Adipose tissue (tissue), 3 donors: ENCODE data around the gene TTC39C. TPM values are rescaled to one million over a fixed set of nuclear protein-coding genes. Genes with fewer than 3 reads are reported as not detected.

ENCODE experiments used
- H3K27ac ChIP-seq: one replicate; pipeline ENCODE4 v1.5.1; 2013; ENCODE audit warnings: low read depth, low read length
- WGBS, 3 donors: extraction: QIAGEN DNeasy Blood & Tissue Kit; methylation state at CpG; one replicate each; pipeline ENCODE4 v1.1.7; 2013; 5-methylcytosine and 5-hydroxymethylcytosine counted together
- polyA plus RNA-seq, 3 donors: library from polyadenylated mRNA; stranded (reverse); fragments of 200-250 nt; gene quantifications; one replicate each; pipeline ENCODE4 v1.2.3, GENCODE V29; 2013
- donor health status: healthy with polysubstance abuse.
- donor health status: Bipolar disorder and iron deficiency.
- donor health status: healthy.

The TTC39C gene
- polyA plus RNA-seq, result 10 to 100 TPM in 2 of 3 donors, 1 to 10 TPM in 1; 9.6 to 27.2 (median 20.7) TPM

DNA sequence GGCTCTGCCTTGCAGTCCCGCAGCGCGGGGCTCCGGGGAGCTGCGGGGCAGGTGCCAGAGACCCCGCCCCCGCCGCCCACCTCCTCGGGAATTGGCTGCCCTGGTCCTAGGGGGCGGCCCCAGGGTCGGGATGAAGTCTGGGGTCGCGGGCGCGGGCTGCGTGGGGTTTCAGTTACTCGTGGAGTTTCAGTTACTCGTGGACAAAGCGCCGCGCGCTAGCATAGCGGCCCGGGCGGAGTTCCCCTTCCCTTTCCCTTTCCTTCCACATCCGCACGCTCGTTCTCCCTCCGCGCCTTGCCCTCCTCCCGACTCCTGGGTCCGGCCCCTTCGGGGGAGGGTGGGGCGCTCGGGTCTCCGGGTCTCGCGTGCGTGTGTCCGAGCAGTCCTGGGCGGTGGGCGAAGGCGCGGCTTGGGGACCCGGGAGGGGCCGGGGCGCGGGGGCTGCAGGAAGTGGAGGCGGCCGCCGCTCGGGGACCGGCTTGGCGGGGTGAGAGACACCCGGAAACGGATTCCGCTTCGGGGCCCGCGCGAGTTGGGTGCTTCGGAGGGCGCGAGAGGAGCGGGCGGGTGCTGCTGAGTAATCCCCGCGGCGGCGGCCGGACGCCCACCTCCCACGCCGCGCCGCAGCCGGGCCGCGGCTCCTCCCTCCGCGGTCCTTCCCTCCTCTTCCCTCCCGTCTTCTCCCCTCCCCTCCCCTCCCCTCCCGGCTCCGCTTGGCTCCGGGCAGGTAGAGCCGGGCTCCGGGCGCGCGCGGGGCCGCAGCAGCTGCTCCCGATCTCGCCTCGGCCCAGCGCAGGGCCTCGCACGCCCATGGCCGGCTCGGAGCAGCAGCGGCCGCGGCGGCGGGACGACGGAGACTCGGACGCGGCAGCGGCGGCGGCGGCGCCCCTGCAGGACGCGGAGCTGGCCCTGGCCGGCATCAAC lies at the start of gene TTC39C:
Gene TTC39C (plus strand): TSS at position 693 of the 924 bp plus-strand sequence. CDS start 118 bp downstream, at position 811.
- WGBS, 3 donors, result 0 to 1% (median 1%) methylated on average over 77 to 108 of the region's 118 CpGs
- no peak within 1 kb of the TSS for H3K27ac ChIP-seq

DNA sequence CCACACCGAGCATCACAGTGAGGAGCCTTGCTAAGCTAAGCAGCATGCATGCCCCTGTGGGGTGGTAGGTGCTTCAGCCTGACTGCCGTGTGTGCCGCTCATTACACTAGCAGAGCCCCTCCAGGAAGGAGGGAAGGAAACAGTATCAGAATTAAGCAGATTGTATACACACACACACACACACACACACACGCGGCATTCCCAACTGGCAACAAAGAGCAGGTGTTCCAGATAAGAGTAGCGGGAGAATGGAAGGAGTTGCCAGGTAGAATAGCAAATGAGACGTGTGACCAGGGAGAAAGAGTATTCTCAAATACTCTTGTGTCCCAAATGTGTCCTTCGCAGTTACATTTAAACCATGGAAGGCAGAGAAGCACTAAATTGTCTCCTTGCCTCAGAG lies 47.6 kb upstream of the TTC39C start:
- no peak overlapping the region for H3K27ac ChIP-seq
- 58 to 87% (median 86%) methylated on average over 8 of the region's 8 CpGs for WGBS, 3 donors

DNA sequence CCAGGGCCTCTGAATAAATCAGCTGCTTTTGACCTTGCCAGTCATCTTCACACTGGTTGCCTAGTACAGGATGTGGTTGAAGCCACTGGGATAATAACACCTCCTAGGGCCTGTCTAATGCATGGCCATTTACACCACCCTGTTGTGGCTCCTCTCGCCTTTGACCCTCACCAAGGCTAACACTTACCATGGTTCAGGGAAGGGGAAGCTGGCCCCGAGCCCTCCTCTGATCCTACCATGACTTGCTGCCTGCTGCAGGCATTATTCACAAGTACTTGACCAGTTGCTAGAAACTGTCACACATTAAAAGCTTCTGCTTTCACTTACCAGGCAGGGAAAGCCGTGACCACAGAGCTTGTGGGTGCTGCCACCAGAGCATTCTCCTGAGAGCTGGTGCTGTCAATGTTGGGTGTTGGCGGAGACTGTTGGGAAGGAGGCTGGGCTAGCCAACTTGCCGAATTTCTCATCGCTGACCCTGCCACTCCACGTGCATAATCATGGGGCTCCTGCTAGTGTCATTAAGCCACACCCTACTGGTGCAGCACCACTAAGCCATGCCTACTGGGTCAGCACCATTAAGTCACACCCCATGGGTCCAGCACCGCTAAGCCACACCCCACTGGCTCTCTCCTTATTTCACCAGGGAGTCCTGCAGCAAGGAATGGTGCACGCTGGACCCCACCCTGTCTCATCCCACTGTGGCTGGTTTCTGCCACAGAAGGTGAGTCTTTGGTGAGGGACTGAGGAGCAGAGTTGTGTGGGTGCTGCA lies 47.0 kb upstream of the TTC39C start:
- H3K27ac ChIP-seq, result no peak overlapping the region
- 66 to 88% (median 66%) methylated on average over 9 of the region's 9 CpGs for WGBS, 3 donors

DNA sequence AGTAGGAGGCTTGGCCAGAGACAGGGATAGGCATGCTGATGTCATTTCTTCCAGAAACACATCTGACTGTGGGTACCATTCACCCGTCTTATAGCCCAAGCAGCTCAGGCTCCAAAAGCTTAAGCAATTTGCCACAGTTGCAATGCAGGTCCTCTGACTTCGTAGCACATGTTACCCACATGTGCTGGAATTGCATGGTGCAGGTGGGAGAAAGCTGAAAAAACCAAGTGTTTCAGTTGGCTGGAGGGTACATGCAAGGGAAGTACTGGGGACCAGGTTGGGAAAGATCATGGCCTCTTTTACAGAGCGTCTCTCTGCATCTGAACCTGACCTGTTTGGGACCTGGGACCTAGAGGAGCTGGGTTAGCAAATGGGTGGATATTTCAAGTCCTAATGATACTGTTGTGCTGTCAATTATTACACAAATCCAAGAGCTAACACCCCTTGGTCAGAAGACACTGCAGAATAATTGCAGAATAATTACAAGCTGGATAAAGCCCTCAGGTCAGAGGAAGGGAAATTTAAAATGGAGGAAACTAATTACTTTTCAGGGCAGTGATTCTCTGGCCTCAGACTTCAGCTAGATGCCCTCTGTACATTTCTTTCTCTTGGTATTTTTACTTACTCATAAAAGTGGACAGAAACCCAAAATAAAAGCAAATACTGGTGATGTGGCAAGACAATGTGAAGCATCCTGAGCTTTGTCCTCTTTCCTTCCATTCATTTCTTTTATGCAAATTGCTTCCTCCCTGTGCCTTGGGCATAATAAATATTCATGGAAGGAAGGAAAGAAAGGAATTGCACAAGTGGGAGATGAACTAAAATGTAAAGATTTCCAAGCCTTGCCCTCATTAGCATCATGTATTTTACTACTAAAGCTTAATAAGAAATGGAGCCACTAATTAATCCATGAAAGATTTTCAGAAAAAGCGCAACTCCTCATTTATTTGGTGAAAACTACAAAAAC lies 45.6 kb upstream of the TTC39C start:
- WGBS, 3 donors, result 92 to 98% (median 97%) methylated on average over 4 of the region's 4 CpGs
- H3K27ac ChIP-seq, result no peak overlapping the region

DNA sequence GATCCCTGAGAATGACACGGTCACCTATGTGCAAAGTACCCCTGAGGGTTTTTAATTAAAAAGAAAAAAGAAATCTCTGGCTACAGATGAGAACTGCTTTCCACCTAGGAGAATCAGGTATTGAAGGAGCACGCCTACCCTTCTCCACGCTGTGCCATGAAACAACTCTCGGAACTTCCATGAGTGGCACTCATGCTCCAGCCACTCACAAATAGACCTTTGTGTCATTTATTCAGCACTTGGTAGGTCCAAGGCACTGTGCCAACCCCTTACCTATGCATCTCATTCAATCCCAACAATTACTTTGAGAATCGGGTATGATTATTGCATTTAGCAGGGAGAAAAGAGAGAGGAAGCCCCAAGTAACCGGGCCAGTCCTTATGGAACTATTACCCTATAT lies 44.9 kb upstream of the TTC39C start:
- WGBS, 3 donors, result 95 to 97% (median 95%) methylated on average over 6 of the region's 6 CpGs
- H3K27ac ChIP-seq, result no peak overlapping the region

DNA sequence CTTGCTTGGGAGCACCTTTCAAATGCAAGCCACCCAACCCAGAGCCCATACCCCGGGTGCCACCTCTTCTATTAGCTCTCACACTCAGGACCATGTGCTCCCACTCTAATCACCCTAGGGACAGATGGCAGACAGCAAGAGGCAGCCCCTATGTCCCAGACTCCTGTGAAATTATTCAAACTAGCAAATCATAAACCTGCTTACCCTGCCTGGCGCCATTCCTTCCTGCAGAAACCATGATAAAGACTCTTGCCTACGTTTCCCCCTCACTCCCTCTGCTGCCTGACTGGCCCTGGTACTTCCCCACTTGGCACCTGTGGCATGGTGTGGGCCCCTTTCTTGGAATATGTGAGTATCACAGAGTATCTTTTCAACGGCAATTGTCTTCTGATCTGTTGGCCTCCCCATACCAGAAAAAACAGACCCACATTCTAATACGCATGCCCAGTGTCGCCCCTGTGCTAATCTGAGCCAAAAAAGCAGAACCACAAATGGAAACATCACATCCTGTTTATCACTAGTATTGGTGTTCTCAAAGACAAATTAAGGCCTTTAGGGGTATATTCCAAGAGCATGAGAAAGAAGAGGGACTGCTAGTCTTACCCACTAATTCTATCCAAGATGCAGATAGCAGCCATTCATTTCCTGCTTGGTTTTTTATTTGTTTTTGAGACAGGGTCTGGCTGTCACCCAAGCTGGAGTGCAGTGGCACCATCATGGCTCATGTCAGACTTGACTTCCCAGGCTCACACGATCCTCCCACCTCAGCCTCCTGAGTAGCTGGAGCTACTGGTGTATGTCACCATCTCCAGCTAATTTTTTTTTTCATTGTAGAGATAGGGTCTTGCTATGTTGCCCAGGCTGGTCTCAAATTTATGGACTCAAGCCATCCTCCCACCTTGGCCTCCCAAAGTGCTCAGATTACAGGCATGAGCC lies 44.1 kb upstream of the TTC39C start:
- no peak overlapping the region for H3K27ac ChIP-seq
- 58 to 86% (median 65%) methylated on average over 7 of the region's 7 CpGs for WGBS, 3 donors

DNA sequence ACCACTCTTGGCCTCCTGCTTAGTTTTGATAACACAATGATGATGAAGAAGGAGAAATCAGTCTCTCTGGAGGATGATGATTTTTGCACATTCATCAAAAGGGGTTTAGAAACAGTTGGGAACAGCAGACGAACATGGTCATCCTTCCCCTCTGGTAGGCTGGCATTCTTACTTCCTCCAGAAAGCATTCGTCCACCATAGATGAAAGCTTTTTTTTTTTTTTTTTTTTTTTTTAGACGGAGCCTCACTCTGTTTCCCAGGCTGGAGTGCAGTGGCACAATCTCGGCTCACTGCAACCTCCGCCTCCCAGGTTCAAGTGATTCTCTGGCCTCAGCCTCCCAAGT lies 43.5 kb upstream of the TTC39C start:
- no peak overlapping the region for H3K27ac ChIP-seq
- WGBS, 3 donors, result 80 to 89% (median 83%) methylated on average over 4 to 5 of the region's 5 CpGs

- H3K27ac ChIP-seq, result no peak overlapping the region
- 88 to 90% (median 90%) methylated on average over 5 of the region's 5 CpGs for WGBS, 3 donors
Measured at GRCh38 chr18:23971666-23972230, 42.8 kb upstream of the TTC39C start.

DNA sequence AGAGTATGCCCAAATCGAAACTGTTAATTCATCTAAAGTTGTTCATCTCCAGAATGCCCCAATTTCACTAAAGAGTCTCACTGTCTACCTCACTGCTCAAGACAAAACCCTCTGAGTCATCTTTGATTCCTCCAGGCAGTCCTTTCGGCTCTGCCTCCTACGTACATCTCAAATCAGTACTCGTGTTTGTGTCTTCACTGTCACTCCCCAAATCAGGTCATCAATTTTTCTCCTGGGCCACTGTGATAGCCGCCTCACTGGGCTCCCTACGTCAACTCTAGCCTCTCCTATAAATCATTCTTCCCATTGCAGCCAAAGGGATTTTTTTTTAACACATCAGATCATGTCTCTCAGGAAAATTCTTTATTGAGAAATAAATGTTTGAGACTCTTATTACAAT lies 42.1 kb upstream of the TTC39C start:
- no peak overlapping the region for H3K27ac ChIP-seq
- 84 to 88% (median 88%) methylated on average over 6 of the region's 6 CpGs for WGBS, 3 donors

- H3K27ac ChIP-seq, result no peak overlapping the region
- 94 to 97% (median 95%) methylated on average over 7 of the region's 7 CpGs for WGBS, 3 donors
Measured at GRCh38 chr18:23977103-23977502, 37.5 kb upstream of the TTC39C start.

DNA sequence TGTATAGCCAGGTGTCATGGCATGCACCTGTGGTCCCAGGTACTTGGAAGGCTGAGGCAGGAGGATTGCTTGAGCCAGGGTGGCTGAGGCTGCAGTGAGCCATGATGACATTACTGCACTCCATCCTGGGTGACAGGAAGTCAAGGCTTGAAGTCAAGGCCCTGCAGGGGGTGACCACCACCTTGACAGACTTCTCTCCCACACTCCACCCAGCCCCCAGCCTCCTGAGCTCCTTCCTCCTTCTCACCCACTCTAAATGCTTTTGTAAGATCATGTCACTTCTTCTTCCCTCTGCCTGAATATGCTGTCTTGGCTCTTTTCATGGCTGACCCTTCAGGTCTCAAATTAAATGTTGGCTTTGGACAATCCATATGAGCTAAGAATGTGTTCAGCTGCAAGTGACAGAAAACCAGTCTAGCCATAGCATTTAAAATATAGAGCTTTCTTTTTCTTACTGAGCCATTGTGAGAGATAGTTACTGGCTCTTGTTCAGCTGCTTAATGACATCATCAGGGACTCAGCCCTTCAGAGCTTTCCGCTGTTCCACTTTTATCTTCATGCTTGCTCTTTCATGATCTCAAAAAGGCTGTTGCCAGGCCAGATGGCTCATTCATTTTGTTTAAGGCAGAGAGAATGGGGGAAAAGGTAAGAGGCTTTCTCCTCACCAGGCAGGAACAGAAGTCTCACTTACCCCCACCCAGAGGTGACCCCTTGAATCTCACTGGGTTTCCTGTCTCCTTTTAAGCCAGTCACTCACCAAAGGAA lies 36.7 kb upstream of the TTC39C start:
- H3K27ac ChIP-seq, result no peak overlapping the region
- WGBS, 3 donors, result 65 to 78% (median 76%) methylated on average over 1 of the region's 1 CpG

DNA sequence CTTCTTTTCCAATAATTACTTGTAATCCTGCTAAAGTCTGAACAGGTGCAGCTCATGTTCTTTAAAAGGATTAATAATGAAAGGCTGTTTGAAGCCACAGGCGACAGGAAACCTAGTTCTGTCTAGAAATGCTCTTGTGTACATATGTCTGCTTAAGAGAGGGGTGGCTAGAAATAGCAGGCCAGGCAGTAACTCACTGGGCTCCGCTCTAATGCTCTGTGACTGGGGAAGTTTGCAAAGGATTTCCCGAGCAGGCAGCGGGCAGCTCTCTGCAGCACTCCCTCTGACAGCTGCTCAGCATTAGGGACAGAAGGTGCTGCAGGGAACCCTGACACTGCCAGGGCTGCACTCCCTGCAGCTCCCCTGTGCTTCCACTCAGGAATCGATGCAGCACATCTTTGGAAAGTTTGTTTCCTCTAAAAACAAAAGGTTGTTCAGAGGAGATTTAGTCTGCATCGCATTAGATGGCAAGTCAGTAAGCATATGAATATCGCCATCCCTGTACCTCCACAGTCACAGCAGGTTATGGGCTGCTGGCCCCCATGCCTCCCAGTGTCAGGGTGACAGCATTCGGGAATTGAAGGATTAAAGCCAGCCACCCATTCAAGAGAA lies 33.1 kb upstream of the TTC39C start:
- H3K27ac ChIP-seq, result no peak overlapping the region
- 72 to 75% (median 75%) methylated on average over 8 of the region's 8 CpGs for WGBS, 3 donors

- no peak overlapping the region for H3K27ac ChIP-seq
- WGBS, 3 donors, result 40 to 60% (median 45%) methylated on average over 17 of the region's 17 CpGs
Measured at GRCh38 chr18:23982155-23983079, 32.1 kb upstream of the TTC39C start.

DNA sequence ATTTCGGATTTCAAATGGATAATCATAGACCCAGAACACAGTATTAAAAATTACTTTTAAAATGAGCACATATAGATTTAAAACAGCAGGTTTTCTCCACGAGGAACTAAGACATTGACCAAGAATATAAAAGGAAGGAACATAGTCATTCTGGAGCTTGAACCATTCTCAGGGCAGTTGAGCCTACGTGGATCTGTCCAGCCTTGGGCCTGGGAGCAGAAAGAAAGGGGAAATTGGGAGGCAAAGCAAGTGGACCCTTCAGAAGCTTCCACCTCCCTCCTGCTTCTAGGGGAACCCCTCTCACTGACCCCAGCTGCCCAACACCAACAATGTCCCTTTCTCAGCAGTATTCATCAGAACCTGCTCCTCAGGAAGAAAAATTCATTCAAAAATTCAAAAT lies 31.4 kb upstream of the TTC39C start:
- 69 to 80% (median 80%) methylated on average over 3 of the region's 3 CpGs for WGBS, 3 donors
- no peak overlapping the region for H3K27ac ChIP-seq
